ENCODE data around the gene PLCL1. TPM values are rescaled to one million over a fixed set of nuclear protein-coding genes. Genes with fewer than 3 reads are reported as not detected.

PLCL1 gene
- total RNA-seq, 6 donors from 2014 or later = 5.3 to 17.0 (median 8.1) TPM

GRCh38 chr2:198117406-198118041 lies 313.1 kb downstream of the PLCL1 start:
- H3K27me3 ChIP-seq = no peaks in the 10 kb centered on the region
- WGBS, 2 donors = 75 to 77% methylated on average over 4 of the region's 4 CpGs
- TF ChIP-seq, protein P1, sequence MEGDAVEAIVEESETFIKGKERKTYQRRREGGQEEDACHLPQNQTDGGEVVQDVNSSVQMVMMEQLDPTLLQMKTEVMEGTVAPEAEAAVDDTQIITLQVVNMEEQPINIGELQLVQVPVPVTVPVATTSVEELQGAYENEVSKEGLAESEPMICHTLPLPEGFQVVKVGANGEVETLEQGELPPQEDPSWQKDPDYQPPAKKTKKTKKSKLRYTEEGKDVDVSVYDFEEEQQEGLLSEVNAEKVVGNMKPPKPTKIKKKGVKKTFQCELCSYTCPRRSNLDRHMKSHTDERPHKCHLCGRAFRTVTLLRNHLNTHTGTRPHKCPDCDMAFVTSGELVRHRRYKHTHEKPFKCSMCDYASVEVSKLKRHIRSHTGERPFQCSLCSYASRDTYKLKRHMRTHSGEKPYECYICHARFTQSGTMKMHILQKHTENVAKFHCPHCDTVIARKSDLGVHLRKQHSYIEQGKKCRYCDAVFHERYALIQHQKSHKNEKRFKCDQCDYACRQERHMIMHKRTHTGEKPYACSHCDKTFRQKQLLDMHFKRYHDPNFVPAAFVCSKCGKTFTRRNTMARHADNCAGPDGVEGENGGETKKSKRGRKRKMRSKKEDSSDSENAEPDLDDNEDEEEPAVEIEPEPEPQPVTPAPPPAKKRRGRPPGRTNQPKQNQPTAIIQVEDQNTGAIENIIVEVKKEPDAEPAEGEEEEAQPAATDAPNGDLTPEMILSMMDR (IDR thresholded peaks at IDR 0.05) = no peak
- TF ChIP-seq POLR2A (IDR thresholded peaks at IDR 0.05) (no peak), POLR2AphosphoS5 (IDR thresholded peaks at IDR 0.05) (no peak), EP300 (IDR thresholded peaks at IDR 0.05) (no peak)
- H3K4me3 ChIP-seq = no peak overlapping the region
- H3K4me1 ChIP-seq = no peaks in the 10 kb centered on the region
- no peaks in the 10 kb centered on the region for H3K36me3 ChIP-seq
- DNase-seq (no peak), ATAC-seq (ENCODE audit: low FRiP score in 2 of 2) (no peak)
- H3K9me3 ChIP-seq = no peaks in the 10 kb centered on the region
- no peak overlapping the region for H3K27ac ChIP-seq

DNA sequence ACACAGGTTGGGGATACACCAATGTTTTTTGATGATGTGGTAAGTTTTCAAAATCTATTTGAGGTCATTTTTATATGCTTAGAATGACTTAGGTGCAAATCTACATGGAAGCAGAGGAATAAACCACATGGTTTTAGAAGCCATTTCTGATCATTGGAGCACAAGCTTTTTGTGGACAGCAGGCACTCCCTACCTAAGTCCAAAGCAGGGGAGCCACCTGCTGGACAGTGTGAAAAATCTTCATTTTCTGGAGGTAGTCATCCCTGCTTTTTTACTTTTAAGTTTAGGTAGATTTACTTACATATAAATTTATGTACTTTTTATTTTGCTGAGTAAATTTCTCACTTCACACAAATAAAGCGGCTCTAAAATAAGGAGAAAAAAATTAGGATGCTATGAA lies 323.2 kb downstream of the PLCL1 start:
- TF ChIP-seq POLR2AphosphoS5 (IDR thresholded peaks at IDR 0.05) (no peak), POLR2A (IDR thresholded peaks at IDR 0.05) (no peak), EP300 (IDR thresholded peaks at IDR 0.05) (no peak)
- TF ChIP-seq, protein P1 (IDR thresholded peaks at IDR 0.05) = peak; percentile 40 to 64 (median 52)
- WGBS, 2 donors = 88 to 92% methylated on average over 1 of the region's 1 CpG
- no peak overlapping the region for H3K27ac ChIP-seq
- no peaks in the 10 kb centered on the region for H3K9me3 ChIP-seq
- no peaks in the 10 kb centered on the region for H3K27me3 ChIP-seq
- H3K4me3 ChIP-seq = no peak overlapping the region
- no peaks in the 10 kb centered on the region for H3K36me3 ChIP-seq
- DNase-seq = peak in 1 of 2 donors; percentile 36
- no peaks in the 10 kb centered on the region for H3K4me1 ChIP-seq
- ATAC-seq (ENCODE audit: low FRiP score in 2 of 2) = peak in 1 of 2 donors; percentile 81

DNA sequence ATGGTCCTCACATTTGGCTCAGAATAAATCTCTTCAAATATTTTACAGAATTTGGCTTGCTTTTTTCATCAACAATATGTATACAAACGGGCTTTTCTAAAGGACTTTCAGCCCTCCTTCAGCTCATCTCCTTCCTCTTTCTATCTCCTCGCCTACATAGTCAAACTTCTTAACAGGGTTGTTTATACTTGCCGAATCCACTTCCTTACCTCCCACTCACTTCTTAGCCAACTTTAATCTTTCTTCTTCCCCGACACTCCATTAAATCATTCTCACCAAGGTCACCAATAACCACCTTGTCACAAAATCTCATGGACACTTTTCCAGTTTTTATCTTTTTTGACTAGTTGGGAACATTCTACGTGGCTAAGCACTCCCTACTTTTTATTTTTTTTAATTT lies 325.2 kb downstream of the PLCL1 start:
- no peaks in the 10 kb centered on the region for H3K4me1 ChIP-seq
- ATAC-seq (ENCODE audit: low FRiP score in 2 of 2) = no peak

GRCh38 chr2:198134293-198134955 lies 330.0 kb downstream of the PLCL1 start:
- no peaks in the 10 kb centered on the region for H3K27me3 ChIP-seq
- peaks cover 0 to 4% (median 0%) of the 10 kb centered on the region in 4 donors for H3K4me1 ChIP-seq
- H3K9me3 ChIP-seq = no peaks in the 10 kb centered on the region
- no peak overlapping the region for H3K4me3 ChIP-seq
- TF ChIP-seq POLR2A (IDR thresholded peaks at IDR 0.05) (no peak), POLR2AphosphoS5 (IDR thresholded peaks at IDR 0.05) (no peak), EP300 (IDR thresholded peaks at IDR 0.05) (no peak)
- TF ChIP-seq, protein P1 (IDR thresholded peaks at IDR 0.05) = no peak
- H3K27ac ChIP-seq = no peak overlapping the region
- WGBS, 2 donors = 87 to 91% methylated on average over 6 of the region's 6 CpGs
- ATAC-seq (ENCODE audit: low FRiP score in 2 of 2) (no peak), DNase-seq (no peak)
- H3K36me3 ChIP-seq = no peaks in the 10 kb centered on the region

More for the DNA sequence above, 325.2 kb downstream of the PLCL1 start:
- WGBS, 2 donors = 67 to 74% methylated on average over 5 of the region's 5 CpGs
- TF ChIP-seq, protein P1 (IDR thresholded peaks at IDR 0.05) = no peak
- TF ChIP-seq POLR2A (IDR thresholded peaks at IDR 0.05) (no peak), EP300 (IDR thresholded peaks at IDR 0.05) (no peak), POLR2AphosphoS5 (IDR thresholded peaks at IDR 0.05) (no peak)
- Histone ChIP-seq H3K36me3 (no peaks in the 10 kb centered on the region), H3K27me3 (no peaks in the 10 kb centered on the region), H3K4me3 (no peak overlapping the region), H3K9me3 (no peaks in the 10 kb centered on the region), H3K27ac (no peak overlapping the region)
- DNase-seq = no peak
